SK-MEL-5 (cell line): ENCODE results near the gene TOR3A. TPM values are rescaled to one million over a fixed set of nuclear protein-coding genes. Genes with fewer than 3 reads are reported as not detected.

Experiments
- DNase-seq: peaks from one replicate; pipeline ENCODE4 v3.0.0-alpha.2; 2016; ENCODE audit warnings: low read depth, low spot score
- in situ Hi-C: cut with HindIII; loops from 2 replicates; pipeline ENCODE4 v1.10.0; 2016; ENCODE audit warnings: low sequenced_read_pairs, high pct_unique_total_duplicates, low pct_unique_long_range_greater_than_20kb
- total RNA-seq: library from RNA; depleted of rRNA; stranded (reverse); fragments of >200 nt; shearing (Covaris generic); gene quantifications from 2 replicates; pipeline ENCODE4 v1.2.3, GENCODE V29; 2014

The TOR3A gene
- total RNA-seq, 1 experiment from 2014 or later, result 15.0 TPM

GRCh38 chr1:179095377-179095776 lies 13.5 kb downstream of the TOR3A start:
- in situ Hi-C loops, result no loop called here
- no peak for DNase-seq

DNA sequence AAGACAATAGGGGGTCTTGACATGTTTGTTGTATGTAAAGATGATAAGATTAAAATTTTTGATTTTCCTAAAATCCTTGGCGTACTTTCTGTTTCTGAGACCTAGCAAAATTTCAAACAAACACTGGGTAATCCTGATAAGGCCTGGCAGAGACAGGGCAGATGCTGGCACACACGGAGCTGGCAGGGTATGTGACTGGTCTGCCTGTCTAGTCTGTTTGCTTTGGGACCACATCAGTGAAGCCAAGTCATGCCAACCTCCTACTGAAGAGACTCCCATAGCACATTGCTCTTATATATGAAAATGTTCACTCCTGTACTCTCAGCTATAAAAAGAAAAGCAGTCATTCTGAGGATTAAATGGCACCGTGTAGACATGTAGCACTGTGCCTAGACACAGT lies 14.1 kb downstream of the TOR3A start:
- DNase-seq, result no peak
- in situ Hi-C loops, result no loop called here

DNA sequence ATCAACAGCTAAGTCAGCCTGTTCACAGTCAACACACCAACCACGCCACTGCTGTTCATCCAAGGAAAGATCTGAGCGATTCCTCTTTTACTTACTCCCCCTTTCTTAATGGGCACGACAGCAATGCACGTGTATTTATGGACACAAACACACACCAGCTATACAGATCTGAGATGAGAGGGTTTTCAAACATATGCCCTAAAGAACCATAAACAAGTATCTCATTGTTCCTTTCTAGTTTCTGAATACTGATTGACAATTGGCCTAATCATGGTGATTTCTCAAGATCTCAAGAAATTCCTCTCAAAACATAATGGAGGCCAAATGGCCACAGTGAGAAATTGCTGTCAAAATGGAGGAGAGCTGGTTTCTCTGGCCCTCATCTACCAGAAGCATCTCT lies 18.0 kb downstream of the TOR3A start:
- in situ Hi-C loops, result no loop called here
- no peak for DNase-seq

- DNase-seq, result no peak
- in situ Hi-C loops, result no loop called here
Measured at GRCh38 chr1:179101566-179101965, 19.7 kb downstream of the TOR3A start.

DNA sequence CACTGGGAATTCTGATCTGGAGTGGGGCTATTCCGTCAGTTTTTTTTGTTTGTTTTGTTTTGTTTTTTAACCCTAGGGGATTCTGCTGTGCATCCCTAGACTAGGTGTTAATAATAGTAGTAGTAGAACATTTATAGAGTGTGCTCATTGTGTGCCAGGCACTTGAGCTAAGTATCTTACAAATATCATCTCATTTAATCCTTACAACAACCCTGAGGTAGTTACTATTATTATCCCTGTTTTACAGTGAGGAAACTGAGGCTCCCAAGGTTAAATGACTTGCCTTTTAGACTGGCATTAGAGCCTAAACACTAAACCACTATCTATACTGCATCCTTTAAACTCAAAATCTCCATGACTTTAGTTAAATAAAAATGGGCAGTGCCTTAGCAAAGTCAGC lies 22.1 kb downstream of the TOR3A start:
- DNase-seq, result no peak
- in situ Hi-C loops, result no loop called here

DNA sequence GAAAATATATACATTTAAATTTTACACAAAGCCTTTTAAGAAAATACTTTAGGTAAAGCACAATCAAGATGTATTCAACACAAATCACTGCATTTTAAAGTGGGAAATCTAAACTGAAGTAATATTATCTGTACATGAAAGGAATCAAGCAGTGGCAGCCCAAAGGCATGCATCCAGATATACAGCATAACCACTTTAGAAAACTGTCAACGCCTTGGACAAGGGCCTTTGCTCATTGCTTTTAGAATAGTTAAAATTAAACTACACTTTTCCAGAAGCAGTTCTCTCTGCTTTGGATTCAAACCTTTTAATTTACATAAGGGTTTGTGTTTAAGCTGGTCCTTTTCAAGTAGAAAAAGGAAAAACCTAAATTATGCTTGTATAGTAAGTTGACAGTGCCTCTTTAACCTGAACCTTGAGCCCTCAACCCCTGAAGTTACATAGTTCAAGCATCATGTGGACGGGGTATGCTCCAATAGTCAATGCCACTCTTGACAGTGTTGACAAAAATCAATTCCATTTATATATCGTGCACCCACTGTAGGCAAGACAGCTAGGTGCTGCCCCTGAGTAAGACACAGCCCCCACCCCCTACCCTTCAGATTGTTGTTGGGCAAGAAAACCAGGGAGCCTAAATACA lies 22.9 kb downstream of the TOR3A start:
- DNase-seq, result no peak
- in situ Hi-C loops, result no loop called here

DNA sequence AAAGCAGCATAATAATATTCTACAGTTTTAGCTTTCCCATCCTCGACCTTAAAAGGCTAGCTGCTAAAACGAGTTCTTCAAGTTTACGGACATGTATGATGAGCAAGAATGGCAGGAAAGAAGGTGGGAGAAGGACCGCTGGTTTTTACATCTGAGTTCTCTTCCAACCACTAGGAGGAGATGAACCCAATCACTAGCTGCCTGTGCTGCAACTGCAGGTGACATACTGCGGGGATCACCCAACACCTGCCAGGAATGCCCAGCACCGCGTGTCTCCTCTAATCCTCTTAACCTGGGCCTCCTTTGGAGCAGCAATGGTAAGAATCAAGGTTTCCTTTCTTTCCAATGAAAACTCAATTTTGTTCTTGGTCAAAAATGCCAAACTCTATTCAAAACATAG lies 23.5 kb downstream of the TOR3A start:
- peak; percentile 43 for DNase-seq
- in situ Hi-C loops, result no loop called here

GRCh38 chr1:179107706-179108629 lies 26.1 kb downstream of the TOR3A start:
- in situ Hi-C loops, result no loop called here
- no peak for DNase-seq

- DNase-seq, result no peak
- in situ Hi-C loops, result no loop called here
Measured at GRCh38 chr1:179108644-179109043, 26.8 kb downstream of the TOR3A start.

DNA sequence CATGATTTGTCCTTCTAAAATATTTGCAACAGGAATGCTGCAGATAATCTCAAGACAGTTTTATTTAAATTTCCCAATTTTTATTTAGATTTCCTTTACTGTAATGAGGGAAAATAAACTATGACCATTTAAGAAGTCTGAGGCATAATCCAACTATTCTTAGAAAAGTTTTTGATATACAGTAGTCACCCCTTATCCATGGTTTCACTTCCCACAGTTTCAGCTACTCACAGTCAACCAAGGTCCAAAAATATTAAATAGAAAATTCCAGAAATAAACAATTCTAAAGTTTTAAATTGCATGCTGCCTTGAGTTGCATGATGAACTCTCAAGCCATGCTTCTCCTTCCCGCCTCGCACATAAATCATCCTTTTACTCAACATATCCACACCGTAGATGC lies 33.3 kb downstream of the TOR3A start:
- DNase-seq, result no peak
- in situ Hi-C loops, result no loop called here

GRCh38 chr1:179119513-179119912 lies 37.6 kb downstream of the TOR3A start:
- no peak for DNase-seq
- in situ Hi-C loops, result no loop called here

- in situ Hi-C loops, result no loop called here
- DNase-seq, result no peak
Measured at GRCh38 chr1:179120736-179121135, 38.9 kb downstream of the TOR3A start.

DNA sequence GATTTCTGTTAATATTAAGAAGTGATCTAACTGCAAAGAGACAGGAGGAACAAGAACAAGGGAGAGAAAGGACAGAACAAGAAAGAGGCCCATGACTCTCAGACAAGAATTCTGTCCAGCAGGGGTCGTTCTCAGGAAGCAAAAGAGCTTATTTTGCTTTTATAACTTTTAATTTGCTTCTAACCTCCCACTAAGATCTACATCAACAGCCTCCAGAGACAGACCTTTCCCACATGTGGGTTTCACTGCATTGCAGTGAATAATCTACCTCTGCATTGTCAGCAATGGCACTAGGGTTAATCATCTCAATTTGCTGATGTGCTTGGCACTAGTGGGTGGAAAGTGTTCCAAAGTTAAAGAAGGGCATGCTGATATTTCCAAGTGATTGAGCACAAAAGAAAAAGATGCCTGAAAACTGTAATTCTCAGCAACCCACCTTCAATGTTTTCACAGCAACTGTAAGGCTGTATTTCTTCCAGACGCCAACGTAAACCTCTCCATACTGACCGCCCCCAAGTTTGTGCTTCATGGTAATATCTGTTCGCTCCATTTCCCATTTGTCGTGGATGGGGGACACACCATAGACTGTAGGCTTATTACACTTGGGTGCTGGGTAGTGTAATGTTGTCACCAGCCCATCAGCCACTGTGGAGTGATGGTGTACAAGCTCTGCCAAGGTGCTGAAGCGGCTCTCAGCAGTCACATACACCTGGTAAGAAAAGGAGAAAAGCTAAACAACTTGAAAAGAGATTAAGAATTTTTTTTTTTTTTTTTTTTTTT lies 39.5 kb downstream of the TOR3A start:
- in situ Hi-C loops, result no loop called here
- peak; percentile 64 for DNase-seq

DNA sequence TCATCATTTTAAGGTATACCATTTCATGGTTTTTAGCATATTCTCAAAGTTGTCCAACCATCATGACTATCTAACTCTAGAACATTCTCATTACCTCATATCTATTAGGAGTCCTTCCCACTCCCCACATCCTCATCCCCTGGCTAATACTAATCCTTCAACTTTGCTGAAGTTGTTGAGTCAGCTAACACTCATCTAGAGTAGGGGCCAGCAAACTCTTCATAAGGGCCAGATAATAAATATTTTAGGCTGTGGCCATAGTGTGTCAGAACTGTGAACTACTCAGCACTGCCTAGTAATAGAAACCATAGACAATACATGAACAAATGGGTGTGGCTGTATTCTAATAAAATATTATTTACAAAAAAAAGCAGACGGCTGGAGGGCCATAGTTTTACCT lies 43.0 kb downstream of the TOR3A start:
- DNase-seq, result no peak
- in situ Hi-C loops, result no loop called here

GRCh38 chr1:179126338-179127060 lies 44.6 kb downstream of the TOR3A start:
- no peak for DNase-seq
- in situ Hi-C loops, result no loop called here

GRCh38 chr1:179127163-179127895 lies 45.5 kb downstream of the TOR3A start:
- in situ Hi-C loops, result no loop called here
- DNase-seq, result no peak

DNA sequence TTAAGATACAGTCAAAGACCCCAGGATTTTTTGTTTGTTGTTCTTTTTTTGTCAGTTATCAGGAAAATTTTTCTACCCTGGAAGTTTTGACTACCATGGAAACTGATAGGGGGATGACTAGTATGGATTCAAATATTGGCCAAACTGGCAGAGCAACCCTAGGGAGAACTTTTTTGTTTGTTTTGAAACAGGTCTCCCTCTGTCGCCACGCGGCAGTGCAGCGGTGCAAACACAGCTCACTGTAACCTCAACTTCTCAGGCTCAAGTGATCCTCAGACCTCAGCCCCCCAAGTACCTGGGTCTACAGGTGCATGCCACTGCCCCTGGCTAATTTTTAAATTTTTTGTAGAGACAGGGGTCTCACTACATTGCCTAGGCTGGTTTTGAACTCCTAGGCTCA lies 46.6 kb downstream of the TOR3A start:
- in situ Hi-C loops, result no loop called here
- DNase-seq, result no peak
